ENCODE data around the gene GNG12. TPM values are rescaled to one million over a fixed set of nuclear protein-coding genes. Genes with fewer than 3 reads are reported as not detected.
"Not testable (repeated sequence)": the region's sequence is repeated elsewhere in the genome, so short reads cannot be mapped to it uniquely, and the experiment has no call there.

Gene GNG12
- total RNA-seq, 1 experiment from 2014 or later: 117 TPM

DNA sequence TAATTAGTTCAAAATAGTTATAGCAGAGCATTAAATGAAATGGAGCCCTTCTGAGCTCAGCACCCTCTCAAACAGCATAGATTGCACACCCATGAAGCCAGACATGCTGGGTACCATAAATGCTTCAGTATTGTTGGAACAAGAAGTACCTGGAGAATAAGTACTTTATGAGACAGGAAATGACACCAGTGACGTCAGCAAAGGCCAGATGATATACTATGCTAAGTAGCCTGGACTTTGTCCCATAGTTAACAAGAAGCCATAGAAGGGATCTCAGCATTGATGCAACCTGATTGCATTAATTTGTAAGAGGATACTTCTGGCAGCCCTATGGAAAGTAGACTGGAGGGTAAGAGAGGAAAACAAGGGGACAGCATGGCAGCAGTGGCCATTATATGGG is 164.6 kb downstream of the GNG12 start:
- no peaks in the 10 kb centered on the region for H3K36me3 Mint-ChIP-seq (ENCODE audit: insufficient read depth, unreplicated experiment)
- H3K4me1 Mint-ChIP-seq (ENCODE audit: insufficient read depth, unreplicated experiment): no peaks in the 10 kb centered on the region
- no peaks in the 10 kb centered on the region for H3K27me3 Mint-ChIP-seq (ENCODE audit: insufficient read depth, unreplicated experiment)
- no peaks in the 10 kb centered on the region for H3K9me3 Mint-ChIP-seq (ENCODE audit: unreplicated experiment)
- TF ChIP-seq, protein P1, sequence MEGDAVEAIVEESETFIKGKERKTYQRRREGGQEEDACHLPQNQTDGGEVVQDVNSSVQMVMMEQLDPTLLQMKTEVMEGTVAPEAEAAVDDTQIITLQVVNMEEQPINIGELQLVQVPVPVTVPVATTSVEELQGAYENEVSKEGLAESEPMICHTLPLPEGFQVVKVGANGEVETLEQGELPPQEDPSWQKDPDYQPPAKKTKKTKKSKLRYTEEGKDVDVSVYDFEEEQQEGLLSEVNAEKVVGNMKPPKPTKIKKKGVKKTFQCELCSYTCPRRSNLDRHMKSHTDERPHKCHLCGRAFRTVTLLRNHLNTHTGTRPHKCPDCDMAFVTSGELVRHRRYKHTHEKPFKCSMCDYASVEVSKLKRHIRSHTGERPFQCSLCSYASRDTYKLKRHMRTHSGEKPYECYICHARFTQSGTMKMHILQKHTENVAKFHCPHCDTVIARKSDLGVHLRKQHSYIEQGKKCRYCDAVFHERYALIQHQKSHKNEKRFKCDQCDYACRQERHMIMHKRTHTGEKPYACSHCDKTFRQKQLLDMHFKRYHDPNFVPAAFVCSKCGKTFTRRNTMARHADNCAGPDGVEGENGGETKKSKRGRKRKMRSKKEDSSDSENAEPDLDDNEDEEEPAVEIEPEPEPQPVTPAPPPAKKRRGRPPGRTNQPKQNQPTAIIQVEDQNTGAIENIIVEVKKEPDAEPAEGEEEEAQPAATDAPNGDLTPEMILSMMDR (IDR thresholded peaks at IDR 0.05; ENCODE audit: unreplicated experiment): no peak
- H3K27ac Mint-ChIP-seq (ENCODE audit: low read depth, unreplicated experiment): no peak overlapping the region
- no TSS peak for BruUV-seq (replicated peaks)
- CTCF ChIA-PET: interaction anchor here (0.6 kb wide), 1 partner anchor 10 kb away, joined by 4 read pairs; no protein-coding TSS in a partner anchor
- intact Hi-C loops (cut with micrococcal nuclease): no loop called here
- H3K4me3 Mint-ChIP-seq (ENCODE audit: unreplicated experiment): no peak overlapping the region
- POLR2A ChIA-PET: no interaction called here
- DNase-seq (ENCODE audit: unreplicated experiment): no peak

DNA sequence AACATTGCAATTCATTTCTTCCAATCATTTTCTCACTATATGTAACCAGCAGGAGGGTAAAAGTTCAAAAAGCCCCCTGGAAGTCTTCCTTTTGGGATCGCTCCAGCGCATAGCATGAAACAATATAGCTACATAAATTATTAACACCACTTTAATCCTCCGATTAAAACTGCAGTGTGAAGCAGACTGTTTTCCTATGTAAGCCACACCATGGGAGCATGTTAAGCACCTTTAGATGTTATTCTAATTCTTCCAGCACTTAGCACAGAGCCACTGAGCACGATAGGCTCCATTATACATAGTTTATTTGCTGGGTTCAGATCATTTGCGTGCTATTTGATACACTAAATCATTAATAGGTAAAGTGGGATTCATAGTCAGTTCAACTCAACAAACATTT is 166.6 kb downstream of the GNG12 start:
- POLR2A ChIA-PET: no interaction called here
- no peak overlapping the region for H3K27ac Mint-ChIP-seq (ENCODE audit: low read depth, unreplicated experiment)
- CTCF ChIA-PET: no interaction called here

DNA sequence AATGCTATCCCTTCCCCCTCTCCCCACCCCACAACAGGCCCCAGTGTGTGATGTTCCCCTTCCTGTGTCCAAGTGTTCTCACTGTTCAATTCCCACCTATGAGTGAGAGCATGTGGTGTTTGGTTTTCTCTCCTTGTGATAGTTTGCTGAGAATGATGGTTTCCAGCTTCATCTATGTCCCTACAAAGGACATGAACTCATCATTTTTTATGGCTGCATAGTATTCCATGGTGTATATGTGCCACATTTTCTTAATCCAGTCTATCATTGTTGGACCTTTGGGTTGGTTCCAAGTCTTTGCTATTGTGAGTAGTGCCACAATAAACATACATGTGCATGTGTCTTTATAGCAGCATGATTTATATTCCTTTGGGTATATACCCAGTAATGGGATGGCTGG is 168.0 kb downstream of the GNG12 start:
- H3K4me1 Mint-ChIP-seq (ENCODE audit: insufficient read depth, unreplicated experiment); intact Hi-C loops (cut with micrococcal nuclease); H3K27ac Mint-ChIP-seq (ENCODE audit: low read depth, unreplicated experiment); H3K4me3 Mint-ChIP-seq (ENCODE audit: unreplicated experiment); H3K9me3 Mint-ChIP-seq (ENCODE audit: unreplicated experiment); DNase-seq (ENCODE audit: unreplicated experiment); H3K27me3 Mint-ChIP-seq (ENCODE audit: insufficient read depth, unreplicated experiment); CTCF ChIA-PET; H3K36me3 Mint-ChIP-seq (ENCODE audit: insufficient read depth, unreplicated experiment); BruUV-seq (replicated peaks): not testable (repeated sequence)
- POLR2A ChIA-PET: interaction anchor here (0.6 kb wide), 1 partner anchor 135 kb away, joined by 4 read pairs; no protein-coding TSS in a partner anchor

More for the DNA sequence above, 166.6 kb downstream of the GNG12 start:
- TF ChIP-seq, protein P1 (IDR thresholded peaks at IDR 0.05; ENCODE audit: unreplicated experiment): no peak
- no peaks in the 10 kb centered on the region for H3K9me3 Mint-ChIP-seq (ENCODE audit: unreplicated experiment)
- no TSS peak for BruUV-seq (replicated peaks)
- H3K4me3 Mint-ChIP-seq (ENCODE audit: unreplicated experiment): no peak overlapping the region
- DNase-seq (ENCODE audit: unreplicated experiment): no peak
- intact Hi-C loops (cut with micrococcal nuclease): no loop called here
- no peaks in the 10 kb centered on the region for H3K4me1 Mint-ChIP-seq (ENCODE audit: insufficient read depth, unreplicated experiment)
- H3K36me3 Mint-ChIP-seq (ENCODE audit: insufficient read depth, unreplicated experiment): no peaks in the 10 kb centered on the region
- no peaks in the 10 kb centered on the region for H3K27me3 Mint-ChIP-seq (ENCODE audit: insufficient read depth, unreplicated experiment)

DNA sequence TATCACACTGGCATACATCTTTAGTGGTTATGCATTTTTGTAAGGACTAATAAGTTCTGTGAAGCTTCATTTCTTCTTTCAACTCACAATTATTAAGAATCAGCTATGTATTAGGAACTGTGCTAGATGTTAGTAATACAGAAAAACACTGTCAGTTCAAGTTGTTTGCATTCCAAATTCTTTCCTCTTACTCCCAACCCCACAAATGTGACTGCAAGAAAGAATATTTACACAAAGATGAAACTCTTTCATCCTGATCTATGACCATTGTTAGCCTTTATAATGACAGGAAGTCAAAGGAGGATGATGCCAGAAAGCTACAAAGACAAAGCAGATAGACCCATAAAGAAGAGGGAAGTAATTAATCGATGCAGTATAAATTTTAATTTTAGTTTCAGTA is 169.2 kb downstream of the GNG12 start:
- intact Hi-C loops (cut with micrococcal nuclease): no loop called here
- TF ChIP-seq, protein P1 (IDR thresholded peaks at IDR 0.05; ENCODE audit: unreplicated experiment): no peak
- DNase-seq (ENCODE audit: unreplicated experiment): no peak
- BruUV-seq (replicated peaks): no TSS peak
- H3K36me3 Mint-ChIP-seq (ENCODE audit: insufficient read depth, unreplicated experiment): no peaks in the 10 kb centered on the region
- no peaks in the 10 kb centered on the region for H3K4me1 Mint-ChIP-seq (ENCODE audit: insufficient read depth, unreplicated experiment)
- H3K9me3 Mint-ChIP-seq (ENCODE audit: unreplicated experiment): no peaks in the 10 kb centered on the region
- no peak overlapping the region for H3K4me3 Mint-ChIP-seq (ENCODE audit: unreplicated experiment)
- ChIA-PET CTCF (interaction anchor here (0.6 kb wide), 1 partner anchor 499 kb away, joined by 4 read pairs; no protein-coding TSS in a partner anchor), POLR2A (interaction anchor here (1.2 to 1.3 kb wide), 3 partner anchors 10 to 20 kb away, joined by 3 to 7 read pairs (median 4); no protein-coding TSS in a partner anchor)
- no peak overlapping the region for H3K27ac Mint-ChIP-seq (ENCODE audit: low read depth, unreplicated experiment)
- no peaks in the 10 kb centered on the region for H3K27me3 Mint-ChIP-seq (ENCODE audit: insufficient read depth, unreplicated experiment)

DNA sequence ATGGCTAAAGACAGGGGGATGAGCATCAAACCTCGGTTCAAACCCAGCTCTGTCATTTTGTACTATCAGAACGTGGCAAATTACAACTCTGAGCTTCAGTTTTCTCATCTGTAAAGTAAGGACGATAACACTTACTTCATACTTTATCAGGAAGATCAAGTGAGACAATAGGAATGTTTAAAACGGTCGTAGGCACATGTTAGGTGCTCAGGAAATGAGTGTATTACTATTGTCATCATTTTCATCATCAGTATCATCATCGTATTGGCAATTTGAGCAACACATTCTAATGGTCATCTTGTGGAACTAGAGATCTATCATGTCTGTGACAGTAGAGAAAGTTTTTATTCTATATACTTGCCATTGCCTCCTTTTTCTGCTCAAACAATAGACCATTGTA is 170.4 kb downstream of the GNG12 start:
- POLR2A ChIA-PET: interaction anchor here (1.2 kb wide), 1 partner anchor 14 kb away, joined by 4 read pairs; no protein-coding TSS in a partner anchor
- no peaks in the 10 kb centered on the region for H3K36me3 Mint-ChIP-seq (ENCODE audit: insufficient read depth, unreplicated experiment)
- H3K27me3 Mint-ChIP-seq (ENCODE audit: insufficient read depth, unreplicated experiment): no peaks in the 10 kb centered on the region
- CTCF ChIA-PET: interaction anchor here (0.7 kb wide), 1 partner anchor 44 kb away, joined by 3 read pairs; no protein-coding TSS in a partner anchor
- H3K4me3 Mint-ChIP-seq (ENCODE audit: unreplicated experiment): no peak overlapping the region
- no TSS peak for BruUV-seq (replicated peaks)
- DNase-seq (ENCODE audit: unreplicated experiment): no peak
- intact Hi-C loops (cut with micrococcal nuclease): no loop called here
- H3K27ac Mint-ChIP-seq (ENCODE audit: low read depth, unreplicated experiment): no peak overlapping the region
- H3K9me3 Mint-ChIP-seq (ENCODE audit: unreplicated experiment): no peaks in the 10 kb centered on the region
- no peaks in the 10 kb centered on the region for H3K4me1 Mint-ChIP-seq (ENCODE audit: insufficient read depth, unreplicated experiment)
- TF ChIP-seq, protein P1 (IDR thresholded peaks at IDR 0.05; ENCODE audit: unreplicated experiment): no peak

Data from MCF 10A (cell line).